ENCODE results near the gene NINJ2. TPM values are rescaled to one million over a fixed set of nuclear protein-coding genes. Genes with fewer than 3 reads are reported as not detected.

NINJ2 gene
- total and polyA plus RNA-seq, 2 donors: 11.5 to 11.8 TPM

DNA sequence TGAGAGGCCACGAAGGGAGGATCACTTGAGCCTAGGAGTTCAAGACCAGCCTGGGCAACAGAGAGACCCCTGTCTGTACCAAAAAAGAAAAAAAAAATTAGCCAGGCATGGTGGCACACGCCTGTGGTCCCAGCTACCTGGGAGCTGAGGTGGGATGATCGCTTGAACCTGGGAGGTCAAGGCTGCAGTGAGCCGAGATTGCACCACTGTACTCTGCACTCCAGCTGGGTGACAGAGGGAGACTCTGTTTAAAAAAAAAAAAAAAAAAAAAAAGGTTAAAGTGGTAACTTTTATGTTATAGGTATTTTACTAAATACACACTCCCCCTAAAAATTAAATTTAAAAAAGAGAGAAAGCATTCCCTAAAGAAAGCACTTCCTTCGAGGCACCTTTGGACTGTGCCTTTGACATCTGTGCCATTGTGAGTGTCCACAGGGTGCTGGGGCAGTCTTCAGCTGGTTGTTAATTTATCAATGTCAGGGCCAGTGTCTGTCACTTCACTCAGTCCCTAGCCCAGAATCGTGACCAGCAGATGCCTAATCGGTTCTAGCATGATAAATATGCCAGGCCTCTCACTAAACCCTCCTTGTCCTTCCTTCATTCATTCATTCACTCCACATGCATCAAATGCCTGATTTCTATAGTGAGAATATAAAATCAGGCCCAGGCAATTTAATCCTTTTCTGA, 140.4 kb downstream of the NINJ2 start:
- 89% methylated on average over 7 of the region's 7 CpGs for WGBS
- no peaks in the 10 kb centered on the region for H3K36me3 ChIP-seq (ENCODE audit: control insufficient read depth in 2 of 2, insufficient read depth in 2 of 2, low read length in 1 of 2)
- DNase-seq (ENCODE audit: low read depth in 6 of 9, low spot score in 9 of 9): no peak
- peaks cover 0 to 14% of the 10 kb centered on the region in 2 donors for H3K27me3 ChIP-seq (ENCODE audit: control insufficient read depth in 2 of 2, insufficient read depth in 1 of 2, low read length in 1 of 2)
- H3K4me3 ChIP-seq (ENCODE audit: low read length in 2 of 2): no peak overlapping the region
- no peaks in the 10 kb centered on the region for H3K4me1 ChIP-seq (ENCODE audit: control insufficient read depth in 2 of 2, insufficient read depth in 2 of 2, low read length in 2 of 2)
- no peak overlapping the region for H3K27ac ChIP-seq (ENCODE audit: low read depth in 1 of 2, low read length in 1 of 2)
- no peaks in the 10 kb centered on the region for H3K9me3 ChIP-seq (ENCODE audit: control insufficient read depth in 2 of 2, insufficient read depth in 1 of 2, low read length in 1 of 2)

DNA sequence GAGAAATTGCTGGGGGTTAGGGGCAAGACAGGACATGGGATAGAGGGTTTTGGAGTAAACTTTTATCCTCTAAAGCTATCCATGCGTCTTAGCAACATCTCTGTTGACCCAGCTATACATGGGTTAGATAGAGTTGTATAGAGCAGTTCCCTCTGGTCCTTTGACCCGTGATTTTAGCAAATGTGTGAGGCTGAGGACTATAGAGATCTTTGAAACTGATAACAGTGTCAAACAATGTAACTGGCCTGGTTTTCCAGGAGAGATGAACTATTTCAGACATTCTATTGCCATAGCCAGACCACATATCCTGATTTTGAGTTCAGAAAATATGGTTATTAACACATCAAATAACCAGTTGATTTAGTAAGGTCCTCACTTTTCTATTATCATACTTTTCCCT, 143.1 kb downstream of the NINJ2 start:
- Histone ChIP-seq H3K9me3 (ENCODE audit: control insufficient read depth in 2 of 2, insufficient read depth in 1 of 2, low read length in 1 of 2) (no peaks in the 10 kb centered on the region), H3K4me3 (ENCODE audit: low read length in 2 of 2) (no peak overlapping the region), H3K36me3 (ENCODE audit: control insufficient read depth in 2 of 2, insufficient read depth in 2 of 2, low read length in 1 of 2) (no peaks in the 10 kb centered on the region), H3K4me1 (ENCODE audit: control insufficient read depth in 2 of 2, insufficient read depth in 2 of 2, low read length in 2 of 2) (no peaks in the 10 kb centered on the region), H3K27ac (ENCODE audit: low read depth in 1 of 2, low read length in 1 of 2) (no peak overlapping the region), H3K27me3 (ENCODE audit: control insufficient read depth in 2 of 2, insufficient read depth in 1 of 2, low read length in 1 of 2) (peaks cover 0 to 15% of the 10 kb centered on the region in 2 donors)
- no peak for DNase-seq (ENCODE audit: low read depth in 6 of 9, low spot score in 9 of 9)
- 73% methylated on average over 2 of the region's 2 CpGs for WGBS

- no peaks in the 10 kb centered on the region for H3K4me1 ChIP-seq (ENCODE audit: control insufficient read depth in 2 of 2, insufficient read depth in 2 of 2, low read length in 2 of 2)
- H3K4me3 ChIP-seq (ENCODE audit: low read length in 2 of 2): no peak overlapping the region
- H3K27me3 ChIP-seq (ENCODE audit: control insufficient read depth in 2 of 2, insufficient read depth in 1 of 2, low read length in 1 of 2): peaks cover 0 to 15% of the 10 kb centered on the region in 2 donors
- DNase-seq (ENCODE audit: low read depth in 6 of 9, low spot score in 9 of 9): no peak
- no peak overlapping the region for H3K27ac ChIP-seq (ENCODE audit: low read depth in 1 of 2, low read length in 1 of 2)
- no peaks in the 10 kb centered on the region for H3K9me3 ChIP-seq (ENCODE audit: control insufficient read depth in 2 of 2, insufficient read depth in 1 of 2, low read length in 1 of 2)
- no peaks in the 10 kb centered on the region for H3K36me3 ChIP-seq (ENCODE audit: control insufficient read depth in 2 of 2, insufficient read depth in 2 of 2, low read length in 1 of 2)
- 89% methylated on average over 3 of the region's 3 CpGs for WGBS
Observed at GRCh38 chr12:517538-517937, 145.7 kb downstream of the NINJ2 start.

Other genes with a start within 250 kb of the NINJ2 start
- gene B4GALNT3, start 203.5 kb downstream of the NINJ2 start, total RNA-seq: 3.1 TPM
- 6.3 TPM for gene B4GALNT3, start 203.5 kb downstream of the NINJ2 start, polyA plus RNA-seq
- 40.2 TPM for gene WNK1, start 89.1 kb upstream of the NINJ2 start, total RNA-seq
- gene WNK1, start 89.1 kb upstream of the NINJ2 start, polyA plus RNA-seq: 26.3 TPM